Esophagus squamous epithelium (tissue), 4 donors: ENCODE data around the gene BBOX1.

ENCODE experiments used
- CTCF ChIP-seq, 6 experiments: fragments of 450-650 bp in 4 of 6; fragments of 200-600 bp in 2 of 6; sonication (generic) in 2 of 6; IDR thresholded peaks; one replicate each; pipeline ENCODE4 v1.5.1; 2016 to 2019; ENCODE audit warnings: antibody characterized with exemption in 6 of 6, mild to moderate bottlenecking in 4 of 6, moderate library complexity in 4 of 6
- POLR2A ChIP-seq, 4 donors: fragments of 450-650 bp; IDR thresholded peaks; one replicate each; pipeline ENCODE4 v1.6.1; 2017; ENCODE audit warnings: antibody characterized with exemption in 4 of 4, mild to moderate bottlenecking in 4 of 4, moderate library complexity in 3 of 4

GRCh38 chr11:27171376-27171958, 130.9 kb downstream of the BBOX1 start:
- TF ChIP-seq POLR2A (IDR thresholded peaks at IDR 0.05) (no peak), CTCF (IDR thresholded peaks at IDR 0.05) (no peak)
